Astrocyte (in vitro differentiated cells and primary cell): ENCODE data around the gene CLTCL1. TPM values are rescaled to one million over a fixed set of nuclear protein-coding genes. Genes with fewer than 3 reads are reported as not detected.
"Not testable (repeated sequence)": the region's sequence is repeated elsewhere in the genome, so short reads cannot be mapped to it uniquely, and the experiment has no call there.

Experiments used
- DNase-seq: peaks from one replicate; pipeline ENCODE4 v3.0.0-alpha.2; 2010; ENCODE audit warnings: low read depth
- FAIRE-seq: peaks from 2 replicates; lab custom pipeline; 2011; peaks lifted over from hg19 to GRCh38; lab: Jason Lieb, UNC
- H2AFZ ChIP-seq: 2 replicates; pipeline ENCODE4 v1.6.0; 2012; ENCODE audit warnings: low read depth, low read length, inconsistent platforms
- H3K27ac ChIP-seq: 2 replicates; pipeline ENCODE4 v1.5.1; 2011; ENCODE audit warnings: low read depth, low read length, inconsistent platforms
- H3K27me3 ChIP-seq: 2 replicates; pipeline ENCODE4 v1.6.0; 2011; ENCODE audit warnings: low read length, inconsistent platforms; ENCODE audit not compliant: insufficient read depth
- H3K36me3 ChIP-seq: 2 replicates; pipeline ENCODE4 v1.5.1; 2011; ENCODE audit warnings: low read length, inconsistent platforms; ENCODE audit not compliant: insufficient read depth
- H3K4me1 ChIP-seq: 2 replicates; pipeline ENCODE4 v1.5.1; 2011; ENCODE audit warnings: low read length, inconsistent platforms; ENCODE audit not compliant: insufficient read depth
- H3K4me2 ChIP-seq: 2 replicates; pipeline ENCODE4 v1.6.0; 2012; ENCODE audit warnings: low read length, inconsistent platforms
- H3K4me3 ChIP-seq: 2 replicates; pipeline ENCODE4 v1.5.1; 2011; ENCODE audit warnings: low read depth, mild to moderate bottlenecking, low read length, inconsistent platforms; ENCODE audit not compliant: insufficient read depth
- H3K79me2 ChIP-seq: 2 replicates; pipeline ENCODE4 v1.6.0; 2012; ENCODE audit warnings: mild to moderate bottlenecking, low read length, inconsistent platforms; ENCODE audit not compliant: insufficient read depth
- H3K9ac ChIP-seq: 2 replicates; pipeline ENCODE4 v1.6.0; 2012; ENCODE audit warnings: mild to moderate bottlenecking, low read length, inconsistent platforms
- H3K9me3 ChIP-seq: 2 replicates; pipeline ENCODE4 v1.5.1; 2012; ENCODE audit warnings: low read depth, mild to moderate bottlenecking, low read length, inconsistent platforms; ENCODE audit not compliant: insufficient read depth
- H4K20me1 ChIP-seq: 2 replicates; pipeline ENCODE4 v1.6.0; 2012; ENCODE audit warnings: low read length, inconsistent platforms; ENCODE audit not compliant: insufficient read depth
- H3K27ac Mint-ChIP-seq: one replicate; pipeline ENCODE4 v1.8.0; 2021; ENCODE audit warnings: mild to moderate bottlenecking, mixed read lengths; ENCODE audit not compliant: unreplicated experiment
- H3K27me3 Mint-ChIP-seq: one replicate; pipeline ENCODE4 v1.8.0; 2021; ENCODE audit warnings: low read depth, mixed read lengths; ENCODE audit not compliant: unreplicated experiment
- H3K36me3 Mint-ChIP-seq: one replicate; pipeline ENCODE4 v1.8.0; 2021; ENCODE audit warnings: low read depth, mixed read lengths; ENCODE audit not compliant: unreplicated experiment
- H3K4me1 Mint-ChIP-seq: one replicate; pipeline ENCODE4 v1.8.0; 2021; ENCODE audit warnings: low read depth, mixed read lengths; ENCODE audit not compliant: unreplicated experiment
- H3K4me3 Mint-ChIP-seq: one replicate; pipeline ENCODE4 v1.8.0; 2021; ENCODE audit warnings: mild to moderate bottlenecking, moderate library complexity, mixed read lengths; ENCODE audit not compliant: unreplicated experiment
- H3K9me3 Mint-ChIP-seq: one replicate; pipeline ENCODE4 v1.8.0; 2021; ENCODE audit warnings: mild to moderate bottlenecking, mixed read lengths; ENCODE audit not compliant: unreplicated experiment
- CTCF ChIP-seq: IDR thresholded peaks from 2 replicates; pipeline ENCODE4 v1.5.1; 2011; ENCODE audit warnings: low read depth, mild to moderate bottlenecking, inconsistent platforms, low read length, moderate library complexity; ENCODE audit not compliant: insufficient read depth
- EZH2 ChIP-seq: IDR thresholded peaks from 2 replicates; pipeline ENCODE4 v1.6.1; 2012; ENCODE audit warnings: mild to moderate bottlenecking, low read length, inconsistent platforms; ENCODE audit not compliant: insufficient read depth
- total RNA-seq: library from RNA; stranded (reverse); gene quantifications from 2 replicates; pipeline ENCODE4 v1.2.1, GENCODE V29; 2021

CLTCL1 gene
- total RNA-seq, 1 donor from 2014 or later: 54.4 TPM

GRCh38 chr22:19204640-19205039 lies 86.9 kb downstream of the CLTCL1 start:
- Mint-ChIP-seq H3K9me3 (no peaks in the 10 kb centered on the region), H3K36me3 (peaks cover 40% of the 10 kb centered on the region), H3K4me3 (no peak overlapping the region), H3K4me1 (no peaks in the 10 kb centered on the region), H3K27ac (no peak overlapping the region), H3K27me3 (no peaks in the 10 kb centered on the region)
- DNase-seq (no peak), FAIRE-seq (no peak)
- Histone ChIP-seq H3K27me3 (no peaks in the 10 kb centered on the region), H3K9ac (no peak overlapping the region), H4K20me1 (no peaks in the 10 kb centered on the region), H3K36me3 (no peaks in the 10 kb centered on the region), H3K27ac (no peak overlapping the region), H2AFZ (no peak overlapping the region), H3K4me2 (no peak overlapping the region), H3K79me2 (no peaks in the 10 kb centered on the region), H3K9me3 (no peaks in the 10 kb centered on the region), H3K4me3 (no peak overlapping the region), H3K4me1 (no peaks in the 10 kb centered on the region)
- TF ChIP-seq EZH2: no peak
- TF ChIP-seq CTCF: no peak

- Mint-ChIP-seq H3K4me1 (no peaks in the 10 kb centered on the region), H3K36me3 (peaks cover 42% of the 10 kb centered on the region), H3K9me3 (no peaks in the 10 kb centered on the region), H3K27me3 (no peaks in the 10 kb centered on the region), H3K4me3 (no peak overlapping the region), H3K27ac (no peak overlapping the region)
- Histone ChIP-seq H3K4me3 (no peak overlapping the region), H3K9ac (no peak overlapping the region), H3K4me1 (no peaks in the 10 kb centered on the region), H3K27me3 (no peaks in the 10 kb centered on the region), H2AFZ (no peak overlapping the region), H3K9me3 (no peaks in the 10 kb centered on the region), H3K36me3 (no peaks in the 10 kb centered on the region), H3K27ac (no peak overlapping the region), H4K20me1 (no peaks in the 10 kb centered on the region), H3K4me2 (no peak overlapping the region), H3K79me2 (no peaks in the 10 kb centered on the region)
- TF ChIP-seq CTCF: no peak
- no peak for TF ChIP-seq EZH2
- no peak for DNase-seq
- no peak for FAIRE-seq
Observed at GRCh38 chr22:19203834-19204233, 87.7 kb downstream of the CLTCL1 start.

GRCh38 chr22:19202799-19203186 lies 88.7 kb downstream of the CLTCL1 start:
- H3K27ac Mint-ChIP-seq: not testable (repeated sequence)

More at GRCh38 chr22:19202799-19203186, 88.7 kb downstream of the CLTCL1 start:
- not testable (repeated sequence) for H3K27ac ChIP-seq, FAIRE-seq, H3K27me3 Mint-ChIP-seq, H3K9me3 ChIP-seq, H3K4me2 ChIP-seq, DNase-seq, H3K36me3 ChIP-seq, H3K4me1 ChIP-seq, H3K4me3 ChIP-seq, H3K9ac ChIP-seq, H3K4me3 Mint-ChIP-seq, H3K4me1 Mint-ChIP-seq, H2AFZ ChIP-seq, H3K27me3 ChIP-seq, H3K9me3 Mint-ChIP-seq, H4K20me1 ChIP-seq, H3K79me2 ChIP-seq
- H3K36me3 Mint-ChIP-seq: peaks cover 51% of the 10 kb centered on the region
